Left lung (tissue), 10 donors: ENCODE results near the gene RAB7A. TPM values are rescaled to one million over a fixed set of nuclear protein-coding genes. Genes with fewer than 3 reads are reported as not detected.

Experiments
- ATAC-seq: fragments of 200-7000 bp; cut with Tn5 transposase; one replicate; pipeline ENCODE4 v1.9.1; 2020; ENCODE audit warnings: moderate library complexity
- DNase-seq, 4 donors: peaks; one replicate each; pipeline ENCODE4 v3.0.0-alpha.2; 2013 to 2020
- H3K27ac ChIP-seq, 2 donors: fragments of 200-600 bp; sonication (generic) in 1 of 2; one replicate each; pipeline versions ENCODE4 v1.5.0 to v1.8.0; 2020 to 2021
- H3K27me3 ChIP-seq, 2 donors: fragments of 200-600 bp; sonication (generic) in 1 of 2; one replicate each; pipeline versions ENCODE4 v1.5.0 to v1.8.0; 2020 to 2021
- H3K36me3 ChIP-seq, 2 donors: fragments of 200-600 bp; sonication (generic) in 1 of 2; one replicate each; pipeline versions ENCODE4 v1.5.0 to v1.8.0; 2020 to 2021
- H3K4me1 ChIP-seq, 2 donors: fragments of 200-600 bp; one replicate each; pipeline ENCODE4 v1.8.0; 2021
- H3K4me3 ChIP-seq, 2 donors: fragments of 200-600 bp; sonication (generic) in 1 of 2; one replicate each; pipeline versions ENCODE4 v1.5.0 to v1.8.0; 2020 to 2021; ENCODE audit warnings: mild to moderate bottlenecking in 1 of 2
- H3K9me3 ChIP-seq, 2 donors: fragments of 200-600 bp; sonication (generic) in 1 of 2; one replicate each; pipeline versions ENCODE4 v1.5.0 to v1.8.0; 2020 to 2021
- CTCF ChIP-seq, 2 donors: fragments of 200-600 bp; sonication (generic) in 1 of 2; IDR thresholded peaks; one replicate each; pipeline versions ENCODE4 v1.5.0 to v1.8.0; 2021; ENCODE audit warnings: antibody characterized with exemption in 2 of 2
- intact Hi-C, 2 donors: fragments of 100-400 bp; cut with DNase I; formaldehyde crosslinking; loops; one replicate each; pipeline versions ENCODE4 v1.11.2 to v1.14.2; 2022
- polyA plus RNA-seq, 6 donors: library from polyadenylated mRNA; unstranded; fragments of 120-200 nt; gene quantifications; one replicate each; pipeline ENCODE4 v1.2.1, GENCODE V29; 2013; ENCODE audit not compliant: insufficient read length in 6 of 6
- total RNA-seq, 2 donors: library from RNA; stranded (reverse); fragmentation: NEBNext Ultra II Directional; extraction: Animal tissue kit (Norgen Biotek cat#: 25700); gene quantifications; one replicate each; pipeline ENCODE4 v1.2.1, GENCODE V29; 2021
- donor health status: DM: no; HTN: yes; CAD: no.
- donor health status: DM: no; HTN: no; CAD: no.

The RAB7A gene
- total and polyA plus RNA-seq, 8 donors, result 162 to 336 (median 195) TPM

GRCh38 chr3:128808672-128809071 is 82.7 kb downstream of the RAB7A start:
- Histone ChIP-seq H3K27me3 (no peaks in the 10 kb centered on the region), H3K27ac (peak overlapping the region in 1 of 2 donors; percentile 56), H3K4me3 (no peak overlapping the region), H3K9me3 (no peaks in the 10 kb centered on the region), H3K4me1 (peaks cover 4 to 71% of the 10 kb centered on the region in 2 donors), H3K36me3 (peaks cover 0 to 78% of the 10 kb centered on the region in 2 donors)
- peak; percentile 19 for ATAC-seq
- no peak for DNase-seq
- TF ChIP-seq CTCF (IDR thresholded peaks at IDR 0.05), result no peak
- intact Hi-C loops, result no loop called here

- peaks cover 0 to 50% of the 10 kb centered on the region in 2 donors for H3K4me1 ChIP-seq
- H3K27ac ChIP-seq, result peak overlapping the region in 1 of 2 donors; percentile 51
- H3K4me3 ChIP-seq, result no peak overlapping the region
- intact Hi-C loops, result no loop called here
- no peaks in the 10 kb centered on the region for H3K9me3 ChIP-seq
- ATAC-seq, result no peak
- no peak for DNase-seq
- peaks cover 0 to 97% of the 10 kb centered on the region in 2 donors for H3K36me3 ChIP-seq
- H3K27me3 ChIP-seq, result no peaks in the 10 kb centered on the region
- TF ChIP-seq CTCF (IDR thresholded peaks at IDR 0.05), result no peak
Measured at GRCh38 chr3:128813097-128813496, 87.1 kb downstream of the RAB7A start.

GRCh38 chr3:128814060-128814459 is 88.1 kb downstream of the RAB7A start:
- intact Hi-C loops, result no loop called here
- no peak for DNase-seq
- no peaks in the 10 kb centered on the region for H3K27me3 ChIP-seq

GRCh38 chr3:128814519-128815317 is 88.7 kb downstream of the RAB7A start:
- H3K4me1 ChIP-seq, result peaks cover 0 to 34% of the 10 kb centered on the region in 2 donors
- no peaks in the 10 kb centered on the region for H3K27me3 ChIP-seq
- H3K27ac ChIP-seq, result peak overlapping the region in 1 of 2 donors; percentile 51
- peaks cover 0 to 97% of the 10 kb centered on the region in 2 donors for H3K36me3 ChIP-seq
- DNase-seq (no peak), ATAC-seq (peak; percentile 70)
- no peaks in the 10 kb centered on the region for H3K9me3 ChIP-seq
- TF ChIP-seq CTCF (IDR thresholded peaks at IDR 0.05), result no peak
- no peak overlapping the region for H3K4me3 ChIP-seq
- intact Hi-C loops, result no loop called here

More at GRCh38 chr3:128814060-128814459, 88.1 kb downstream of the RAB7A start:
- Histone ChIP-seq H3K4me3 (no peak overlapping the region), H3K27ac (peak overlapping the region in 1 of 2 donors; percentile 51), H3K36me3 (peaks cover 0 to 97% of the 10 kb centered on the region in 2 donors), H3K4me1 (peaks cover 0 to 40% of the 10 kb centered on the region in 2 donors), H3K9me3 (no peaks in the 10 kb centered on the region)
- TF ChIP-seq CTCF (IDR thresholded peaks at IDR 0.05), result no peak
- ATAC-seq, result no peak

- peaks cover 0 to 97% of the 10 kb centered on the region in 2 donors for H3K36me3 ChIP-seq
- TF ChIP-seq CTCF (IDR thresholded peaks at IDR 0.05), result no peak
Measured at GRCh38 chr3:128815318-128816064, 89.5 kb downstream of the RAB7A start.

More at GRCh38 chr3:128815318-128816064, 89.5 kb downstream of the RAB7A start:
- H3K27me3 ChIP-seq, result no peaks in the 10 kb centered on the region
- ATAC-seq (peak; percentile 39), DNase-seq (no peak)
- H3K4me1 ChIP-seq, result peaks cover 0 to 34% of the 10 kb centered on the region in 2 donors
- H3K4me3 ChIP-seq, result no peak overlapping the region
- intact Hi-C loops, result no loop called here
- no peak overlapping the region for H3K27ac ChIP-seq
- H3K9me3 ChIP-seq, result no peaks in the 10 kb centered on the region
